WTC11 (cell line): ENCODE data around the gene KCNE4. TPM values are rescaled to one million over a fixed set of nuclear protein-coding genes. Genes with fewer than 3 reads are reported as not detected.

Experiments
- ATAC-seq: fragments of 200-7000 bp; cut with Tn5 transposase; 2 replicates; pipeline ENCODE4 v1.10.0; 2021; ENCODE audit warnings: mild to moderate bottlenecking, moderate library complexity
- CTCF ChIA-PET: fragments of 300-600 bp; sonication (Branson Sonifier 250); formaldehyde crosslinking; loops from one replicate; lab custom pipeline; 2021; ENCODE audit warnings: antibody characterized with exemption; lab: Charles Lee
- POLR2A ChIA-PET: fragments of 350-600 bp; sonication (Branson Sonifier 250); formaldehyde crosslinking; loops from one replicate; lab custom pipeline; 2021; ENCODE audit warnings: antibody characterized with exemption; lab: Charles Lee
- DNase-seq: peaks from one replicate; pipeline ENCODE4 v3.0.0; 2021; ENCODE audit warnings: low spot score
- H3K27ac Mint-ChIP-seq: 2 replicates; pipeline ENCODE4 v1.8.0; 2021; ENCODE audit warnings: mixed read lengths
- H3K27me3 Mint-ChIP-seq: 2 replicates; pipeline ENCODE4 v1.8.0; 2021; ENCODE audit warnings: low read depth, mild to moderate bottlenecking, moderate library complexity, mixed read lengths
- H3K36me3 Mint-ChIP-seq: 2 replicates; pipeline ENCODE4 v1.8.0; 2021; ENCODE audit warnings: mixed read lengths
- H3K4me1 Mint-ChIP-seq: 2 replicates; pipeline ENCODE4 v1.8.0; 2022; ENCODE audit warnings: mixed read lengths
- H3K4me3 Mint-ChIP-seq: 2 replicates; pipeline ENCODE4 v1.8.0; 2021; ENCODE audit warnings: mild to moderate bottlenecking, moderate library complexity, mixed read lengths
- H3K9me3 Mint-ChIP-seq: 2 replicates; pipeline ENCODE4 v1.8.0; 2021; ENCODE audit warnings: mixed read lengths
- CBFB ChIP-seq: sonication (generic); formaldehyde crosslinking; IDR thresholded peaks from 2 replicates; pipeline ENCODE4 v1.8.1; 2022; ENCODE audit warnings: mild to moderate bottlenecking, low read depth, missing genetic modification reagents
- EMX1 ChIP-seq: fragments of 250-450 bp; sonication (Bioruptor Pico); IDR thresholded peaks from 2 replicates; pipeline ENCODE4 v1.8.0; 2021; ENCODE audit warnings: mild to moderate bottlenecking
- ETV6 ChIP-seq: sonication (generic); formaldehyde crosslinking; IDR thresholded peaks from 2 replicates; pipeline ENCODE4 v1.8.1; 2022; ENCODE audit warnings: mild to moderate bottlenecking, missing genetic modification reagents
- FOXJ3 ChIP-seq: sonication (generic); formaldehyde crosslinking; IDR thresholded peaks from 2 replicates; pipeline ENCODE4 v1.9.0; 2021; ENCODE audit warnings: missing genetic modification reagents, mild to moderate bottlenecking, borderline replicate concordance
- GABPB1 ChIP-seq: sonication (generic); formaldehyde crosslinking; IDR thresholded peaks from 2 replicates; pipeline ENCODE4 v1.8.1; 2023; ENCODE audit warnings: mild to moderate bottlenecking, missing genetic modification reagents
- GTF2I ChIP-seq: fragments of 250-450 bp; sonication (Bioruptor Pico); conservative IDR thresholded peaks from 2 replicates; pipeline ENCODE4 v1.4.0; 2021; ENCODE audit warnings: mild to moderate bottlenecking
- JUN ChIP-seq: sonication (generic); formaldehyde crosslinking; IDR thresholded peaks from 2 replicates; pipeline ENCODE4 v1.8.0; 2023; ENCODE audit warnings: mild to moderate bottlenecking, missing genetic modification reagents
- KAT7 ChIP-seq: sonication (generic); formaldehyde crosslinking; IDR thresholded peaks from 2 replicates; pipeline ENCODE4 v1.8.1; 2023; ENCODE audit warnings: missing genetic modification reagents, mild to moderate bottlenecking, borderline replicate concordance
- MYBL2 ChIP-seq: sonication (generic); formaldehyde crosslinking; IDR thresholded peaks from 2 replicates; pipeline ENCODE4 v1.8.1; 2023; ENCODE audit warnings: mild to moderate bottlenecking, moderate library complexity, missing genetic modification reagents
- NFATC4 ChIP-seq: fragments of 250-450 bp; sonication (Bioruptor Pico); IDR thresholded peaks from 2 replicates; pipeline ENCODE4 v1.9.0; 2021; ENCODE audit warnings: mild to moderate bottlenecking
- NFE2L1 ChIP-seq: sonication (generic); formaldehyde crosslinking; IDR thresholded peaks from 2 replicates; pipeline ENCODE4 v1.8.1; 2023; ENCODE audit warnings: missing genetic modification reagents
- NFYB ChIP-seq: sonication (generic); formaldehyde crosslinking; conservative IDR thresholded peaks from 2 replicates; pipeline ENCODE4 v1.8.0; 2022; ENCODE audit warnings: low read depth, missing genetic modification reagents
- NR2C2 ChIP-seq: sonication (generic); formaldehyde crosslinking; IDR thresholded peaks from 2 replicates; pipeline ENCODE4 v1.8.0; 2022; ENCODE audit warnings: mild to moderate bottlenecking, missing genetic modification reagents
- SMAD4 ChIP-seq: sonication (generic); formaldehyde crosslinking; IDR thresholded peaks from 2 replicates; pipeline ENCODE4 v1.8.0; 2022; ENCODE audit warnings: mild to moderate bottlenecking, missing genetic modification reagents
- SP1 ChIP-seq: sonication (generic); formaldehyde crosslinking; conservative IDR thresholded peaks from 2 replicates; pipeline ENCODE4 v1.8.1; 2022; ENCODE audit warnings: missing genetic modification reagents
- TCF7 ChIP-seq: sonication (generic); formaldehyde crosslinking; IDR thresholded peaks from 2 replicates; pipeline ENCODE4 v1.8.0; 2022; ENCODE audit warnings: mild to moderate bottlenecking, low read depth, missing genetic modification reagents, moderate library complexity
- TEAD4 ChIP-seq: sonication (generic); formaldehyde crosslinking; IDR thresholded peaks from 2 replicates; pipeline ENCODE4 v1.8.0; 2022; ENCODE audit warnings: mild to moderate bottlenecking, missing genetic modification reagents
- TP53 ChIP-seq: sonication (generic); formaldehyde crosslinking; IDR thresholded peaks from 2 replicates; pipeline ENCODE4 v1.8.1; 2023; ENCODE audit warnings: mild to moderate bottlenecking, missing genetic modification reagents
- ZNF138 ChIP-seq: sonication (generic); formaldehyde crosslinking; conservative IDR thresholded peaks from 2 replicates; pipeline ENCODE4 v1.8.1; 2022; ENCODE audit warnings: mild to moderate bottlenecking, moderate library complexity, missing genetic modification reagents
- ZNF416 ChIP-seq: fragments of 250-450 bp; sonication (Bioruptor Pico); IDR thresholded peaks from 2 replicates; pipeline ENCODE4 v1.9.0; 2021; ENCODE audit warnings: mild to moderate bottlenecking, inconsistent platforms
- total RNA-seq: library from RNA; stranded (reverse); gene quantifications from 3 replicates; pipeline ENCODE4 v1.2.3, GENCODE V29; 2021
- TF ChIP-seq, protein P1 (sequence below): fragments of 250-450 bp; sonication (Bioruptor Pico); conservative IDR thresholded peaks from 2 replicates; pipeline ENCODE4 v1.9.0; 2021; ENCODE audit warnings: mild to moderate bottlenecking
- TF ChIP-seq, protein P2 (sequence below): sonication (generic); formaldehyde crosslinking; IDR thresholded peaks from 2 replicates; pipeline ENCODE4 v1.8.1; 2022; ENCODE audit warnings: low read depth, mild to moderate bottlenecking, moderate library complexity, missing genetic modification reagents, borderline replicate concordance
- TF ChIP-seq, protein P3 (sequence below): fragments of 250-450 bp; sonication (Bioruptor Pico); IDR thresholded peaks from 2 replicates; pipeline ENCODE4 v1.9.0; 2021; ENCODE audit warnings: moderate library complexity, mild to moderate bottlenecking, inconsistent platforms, borderline replicate concordance
- TF ChIP-seq, protein P4 (sequence below): sonication (generic); formaldehyde crosslinking; IDR thresholded peaks from 2 replicates; pipeline ENCODE4 v1.8.1; 2022; ENCODE audit warnings: missing genetic modification reagents, borderline replicate concordance
- TF ChIP-seq, protein P5 (sequence below): sonication (generic); formaldehyde crosslinking; IDR thresholded peaks from 2 replicates; pipeline ENCODE4 v1.8.0; 2022; ENCODE audit warnings: mild to moderate bottlenecking, missing genetic modification reagents
- TF ChIP-seq, protein P6 (sequence below): sonication (generic); formaldehyde crosslinking; IDR thresholded peaks from 2 replicates; pipeline ENCODE4 v1.8.1; 2023; ENCODE audit warnings: mild to moderate bottlenecking, missing genetic modification reagents, moderate library complexity
- TF ChIP-seq, protein P7 (sequence below): sonication (generic); formaldehyde crosslinking; IDR thresholded peaks from 2 replicates; pipeline ENCODE4 v1.8.1; 2023; ENCODE audit warnings: mild to moderate bottlenecking, moderate library complexity, missing genetic modification reagents
- TF ChIP-seq, protein P8 (sequence below): sonication (generic); formaldehyde crosslinking; IDR thresholded peaks from 2 replicates; pipeline ENCODE4 v1.8.1; 2023; ENCODE audit warnings: mild to moderate bottlenecking, missing genetic modification reagents, moderate library complexity

KCNE4 gene
- total RNA-seq, 1 experiment from 2014 or later, result 0.04 TPM

DNA sequence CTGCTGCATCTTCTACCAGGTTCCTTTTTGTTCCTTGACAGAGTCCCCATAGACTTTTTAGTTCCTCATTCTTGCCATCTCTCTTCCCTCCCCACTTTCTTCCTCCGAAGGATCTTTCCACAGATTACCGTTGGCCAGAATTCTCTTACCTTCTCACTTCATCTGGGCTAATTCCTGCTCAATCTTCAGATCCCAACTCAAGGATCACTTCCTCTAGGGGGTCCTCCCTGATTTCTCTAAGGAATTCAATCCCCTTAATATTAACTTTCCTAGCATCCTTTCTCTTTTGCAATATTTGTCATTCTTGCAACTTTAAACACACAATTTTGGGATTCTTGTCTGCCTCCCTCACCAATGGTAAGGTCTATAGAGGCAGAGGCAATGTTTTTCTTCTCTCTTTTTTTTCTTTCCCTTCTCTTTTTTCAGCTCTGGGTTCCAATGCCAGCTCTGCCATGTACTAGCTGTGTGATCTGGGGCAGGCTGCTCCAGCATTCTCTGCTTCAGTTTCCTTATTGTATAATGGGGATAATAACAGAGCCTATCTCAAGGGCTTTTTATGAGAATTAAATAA is 5.4 kb upstream of the KCNE4 start:
- CTCF ChIA-PET, result no interaction called here
- no peak for DNase-seq

DNA sequence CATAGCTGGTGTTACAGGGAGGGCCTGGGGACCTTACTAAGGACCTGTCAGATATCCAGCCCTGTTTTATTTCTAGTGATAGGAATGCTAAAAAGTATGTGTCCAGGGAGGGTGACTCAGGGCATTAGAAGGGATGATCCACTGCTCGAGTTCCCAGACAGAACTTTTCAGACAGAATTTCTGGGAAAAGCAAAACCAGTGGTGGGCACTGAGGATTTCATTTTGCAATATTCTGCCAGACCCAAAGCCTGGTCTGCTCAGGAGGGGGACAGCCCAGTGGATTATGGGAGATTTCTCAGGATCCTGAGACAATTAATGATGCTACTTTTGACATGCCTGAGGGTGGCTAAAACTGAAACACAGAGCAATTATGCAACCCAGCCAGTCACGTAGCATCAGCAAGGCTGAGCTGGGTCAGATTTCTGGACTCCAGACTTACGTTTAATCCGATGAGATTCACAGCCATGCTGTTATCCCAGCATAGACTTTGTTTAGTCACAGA is 4.7 kb upstream of the KCNE4 start:
- DNase-seq, result no peak
- POLR2A ChIA-PET, result no interaction called here
- Mint-ChIP-seq H3K27ac (no peak overlapping the region), H3K4me1 (peaks cover 38% of the 10 kb centered on the region), H3K9me3 (peaks cover 3% of the 10 kb centered on the region; the same call in 1 of the 2 replicates), H3K4me3 (no peak overlapping the region), H3K27me3 (peaks cover 1% of the 10 kb centered on the region), H3K36me3 (no peaks in the 10 kb centered on the region)
- CTCF ChIA-PET, result no interaction called here
- no peak for TF ChIP-seq MYBL2
- TF ChIP-seq SMAD4, result no peak
- TF ChIP-seq, protein P1, sequence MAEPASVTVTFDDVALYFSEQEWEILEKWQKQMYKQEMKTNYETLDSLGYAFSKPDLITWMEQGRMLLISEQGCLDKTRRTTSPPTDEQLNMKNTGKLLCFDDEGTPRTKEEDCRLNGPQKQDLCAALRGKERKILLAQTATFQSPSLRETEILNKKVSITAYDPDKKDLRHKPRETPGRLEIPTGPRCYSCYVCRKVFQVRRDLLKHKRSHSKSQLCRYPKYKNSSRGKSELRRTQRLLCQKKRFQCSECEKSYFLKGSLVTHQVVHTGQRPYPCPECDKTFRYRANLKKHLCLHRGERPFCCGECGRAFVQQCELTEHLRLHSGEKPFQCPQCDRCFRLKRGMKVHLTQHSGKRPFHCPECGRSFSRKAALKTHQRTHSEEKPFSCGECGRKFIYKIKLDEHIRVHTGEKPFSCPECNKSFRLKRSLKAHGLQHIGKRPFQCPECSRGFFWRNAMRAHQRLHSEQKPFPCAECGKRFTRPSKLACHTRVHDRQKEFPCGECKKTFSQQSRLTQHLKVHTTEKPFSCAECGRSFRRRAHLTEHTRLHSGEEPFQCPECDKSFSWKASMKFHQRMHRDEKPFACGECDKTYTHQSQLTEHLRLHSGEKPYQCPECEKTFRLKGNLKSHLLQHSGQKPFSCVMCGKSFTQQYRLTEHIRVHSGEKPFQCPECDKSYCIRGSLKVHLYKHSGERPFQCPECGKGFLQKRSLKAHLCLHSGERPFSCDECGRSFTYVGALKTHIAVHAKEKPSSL (CRISPR knock-in tag), result no peak
- TF ChIP-seq, protein P2, sequence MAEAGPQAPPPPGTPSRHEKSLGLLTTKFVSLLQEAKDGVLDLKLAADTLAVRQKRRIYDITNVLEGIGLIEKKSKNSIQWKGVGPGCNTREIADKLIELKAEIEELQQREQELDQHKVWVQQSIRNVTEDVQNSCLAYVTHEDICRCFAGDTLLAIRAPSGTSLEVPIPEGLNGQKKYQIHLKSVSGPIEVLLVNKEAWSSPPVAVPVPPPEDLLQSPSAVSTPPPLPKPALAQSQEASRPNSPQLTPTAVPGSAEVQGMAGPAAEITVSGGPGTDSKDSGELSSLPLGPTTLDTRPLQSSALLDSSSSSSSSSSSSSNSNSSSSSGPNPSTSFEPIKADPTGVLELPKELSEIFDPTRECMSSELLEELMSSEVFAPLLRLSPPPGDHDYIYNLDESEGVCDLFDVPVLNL, result no peak
- TF ChIP-seq JUN (CRISPR knock-in tag), result no peak
- TF ChIP-seq GABPB1, result no peak
- TF ChIP-seq, protein P3, sequence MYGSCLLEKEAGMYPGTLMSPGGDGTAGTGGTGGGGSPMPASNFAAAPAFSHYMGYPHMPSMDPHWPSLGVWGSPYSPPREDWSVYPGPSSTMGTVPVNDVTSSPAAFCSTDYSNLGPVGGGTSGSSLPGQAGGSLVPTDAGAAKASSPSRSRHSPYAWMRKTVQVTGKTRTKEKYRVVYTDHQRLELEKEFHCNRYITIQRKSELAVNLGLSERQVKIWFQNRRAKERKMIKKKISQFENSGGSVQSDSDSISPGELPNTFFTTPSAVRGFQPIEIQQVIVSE, result no peak
- TF ChIP-seq TP53, result no peak
- TF ChIP-seq NFYB (CRISPR knock-in tag), result no peak
- TF ChIP-seq, protein P4, sequence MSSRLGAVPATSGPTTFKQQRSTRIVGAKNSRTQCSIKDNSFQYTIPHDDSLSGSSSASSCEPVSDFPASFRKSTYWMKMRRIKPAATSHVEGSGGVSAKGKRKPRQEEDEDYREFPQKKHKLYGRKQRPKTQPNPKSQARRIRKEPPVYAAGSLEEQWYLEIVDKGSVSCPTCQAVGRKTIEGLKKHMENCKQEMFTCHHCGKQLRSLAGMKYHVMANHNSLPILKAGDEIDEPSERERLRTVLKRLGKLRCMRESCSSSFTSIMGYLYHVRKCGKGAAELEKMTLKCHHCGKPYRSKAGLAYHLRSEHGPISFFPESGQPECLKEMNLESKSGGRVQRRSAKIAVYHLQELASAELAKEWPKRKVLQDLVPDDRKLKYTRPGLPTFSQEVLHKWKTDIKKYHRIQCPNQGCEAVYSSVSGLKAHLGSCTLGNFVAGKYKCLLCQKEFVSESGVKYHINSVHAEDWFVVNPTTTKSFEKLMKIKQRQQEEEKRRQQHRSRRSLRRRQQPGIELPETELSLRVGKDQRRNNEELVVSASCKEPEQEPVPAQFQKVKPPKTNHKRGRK, result no peak
- TF ChIP-seq CBFB (CRISPR knock-in tag), result no peak
- no peak for TF ChIP-seq FOXJ3 (CRISPR knock-in tag)
- no peak for TF ChIP-seq ETV6 (CRISPR knock-in tag)
- TF ChIP-seq GTF2I (CRISPR knock-in tag), result no peak
- ATAC-seq, result no peak

More for the DNA sequence above, 5.4 kb upstream of the KCNE4 start:
- no peak overlapping the region for H3K4me3 Mint-ChIP-seq
- TF ChIP-seq, protein P5, sequence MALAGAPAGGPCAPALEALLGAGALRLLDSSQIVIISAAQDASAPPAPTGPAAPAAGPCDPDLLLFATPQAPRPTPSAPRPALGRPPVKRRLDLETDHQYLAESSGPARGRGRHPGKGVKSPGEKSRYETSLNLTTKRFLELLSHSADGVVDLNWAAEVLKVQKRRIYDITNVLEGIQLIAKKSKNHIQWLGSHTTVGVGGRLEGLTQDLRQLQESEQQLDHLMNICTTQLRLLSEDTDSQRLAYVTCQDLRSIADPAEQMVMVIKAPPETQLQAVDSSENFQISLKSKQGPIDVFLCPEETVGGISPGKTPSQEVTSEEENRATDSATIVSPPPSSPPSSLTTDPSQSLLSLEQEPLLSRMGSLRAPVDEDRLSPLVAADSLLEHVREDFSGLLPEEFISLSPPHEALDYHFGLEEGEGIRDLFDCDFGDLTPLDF (CRISPR knock-in tag), result no peak
- no peak for TF ChIP-seq GABPB1
- no peak for TF ChIP-seq JUN (CRISPR knock-in tag)
- TF ChIP-seq TCF7 (CRISPR knock-in tag), result no peak
- TF ChIP-seq, protein P6, sequence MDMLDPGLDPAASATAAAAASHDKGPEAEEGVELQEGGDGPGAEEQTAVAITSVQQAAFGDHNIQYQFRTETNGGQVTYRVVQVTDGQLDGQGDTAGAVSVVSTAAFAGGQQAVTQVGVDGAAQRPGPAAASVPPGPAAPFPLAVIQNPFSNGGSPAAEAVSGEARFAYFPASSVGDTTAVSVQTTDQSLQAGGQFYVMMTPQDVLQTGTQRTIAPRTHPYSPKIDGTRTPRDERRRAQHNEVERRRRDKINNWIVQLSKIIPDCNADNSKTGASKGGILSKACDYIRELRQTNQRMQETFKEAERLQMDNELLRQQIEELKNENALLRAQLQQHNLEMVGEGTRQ (CRISPR knock-in tag), result no peak
- TF ChIP-seq, protein P7, sequence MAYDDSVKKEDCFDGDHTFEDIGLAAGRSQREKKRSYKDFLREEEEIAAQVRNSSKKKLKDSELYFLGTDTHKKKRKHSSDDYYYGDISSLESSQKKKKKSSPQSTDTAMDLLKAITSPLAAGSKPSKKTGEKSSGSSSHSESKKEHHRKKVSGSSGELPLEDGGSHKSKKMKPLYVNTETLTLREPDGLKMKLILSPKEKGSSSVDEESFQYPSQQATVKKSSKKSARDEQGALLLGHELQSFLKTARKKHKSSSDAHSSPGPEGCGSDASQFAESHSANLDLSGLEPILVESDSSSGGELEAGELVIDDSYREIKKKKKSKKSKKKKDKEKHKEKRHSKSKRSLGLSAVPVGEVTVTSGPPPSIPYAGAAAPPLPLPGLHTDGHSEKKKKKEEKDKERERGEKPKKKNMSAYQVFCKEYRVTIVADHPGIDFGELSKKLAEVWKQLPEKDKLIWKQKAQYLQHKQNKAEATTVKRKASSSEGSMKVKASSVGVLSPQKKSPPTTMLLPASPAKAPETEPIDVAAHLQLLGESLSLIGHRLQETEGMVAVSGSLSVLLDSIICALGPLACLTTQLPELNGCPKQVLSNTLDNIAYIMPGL (CRISPR knock-in tag), result no peak
- TF ChIP-seq NFATC4 (CRISPR knock-in tag), result no peak
- no peak for TF ChIP-seq SMAD4
- no peak for TF ChIP-seq GTF2I (CRISPR knock-in tag)
- TF ChIP-seq NR2C2, result no peak
- TF ChIP-seq ZNF138 (CRISPR knock-in tag), result no peak
- TF ChIP-seq SP1 (CRISPR knock-in tag), result no peak
- no peak for TF ChIP-seq KAT7 (CRISPR knock-in tag)
- TF ChIP-seq EMX1 (CRISPR knock-in tag), result no peak
- no peak for TF ChIP-seq FOXJ3 (CRISPR knock-in tag)
- TF ChIP-seq TEAD4, result no peak
- TF ChIP-seq NFE2L1 (CRISPR knock-in tag), result no peak
- no peak for TF ChIP-seq ZNF416 (CRISPR knock-in tag)
- TF ChIP-seq, protein P8, sequence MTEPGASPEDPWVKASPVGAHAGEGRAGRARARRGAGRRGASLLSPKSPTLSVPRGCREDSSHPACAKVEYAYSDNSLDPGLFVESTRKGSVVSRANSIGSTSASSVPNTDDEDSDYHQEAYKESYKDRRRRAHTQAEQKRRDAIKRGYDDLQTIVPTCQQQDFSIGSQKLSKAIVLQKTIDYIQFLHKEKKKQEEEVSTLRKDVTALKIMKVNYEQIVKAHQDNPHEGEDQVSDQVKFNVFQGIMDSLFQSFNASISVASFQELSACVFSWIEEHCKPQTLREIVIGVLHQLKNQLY (CRISPR knock-in tag), result no peak
- POLR2A ChIA-PET, result no interaction called here
- no peak overlapping the region; the same call in 1 of the 2 replicates for H3K27ac Mint-ChIP-seq
- no peaks in the 10 kb centered on the region for H3K36me3 Mint-ChIP-seq
- H3K9me3 Mint-ChIP-seq, result peaks cover 3% of the 10 kb centered on the region; the same call in 1 of the 2 replicates
- no peaks in the 10 kb centered on the region; the same call in none of the 2 replicates for H3K27me3 Mint-ChIP-seq
- no peak for ATAC-seq
- peaks cover 34% of the 10 kb centered on the region for H3K4me1 Mint-ChIP-seq
